WTC11 (cell line): ENCODE data around the gene CTCF. TPM values are rescaled to one million over a fixed set of nuclear protein-coding genes. Genes with fewer than 3 reads are reported as not detected.
A peak's percentile ranks its signal among the peaks of the same experiment; 100 is the strongest.

Experiments
- ATAC-seq: fragments of 200-7000 bp; cut with Tn5 transposase; 2 replicates; pipeline ENCODE4 v1.10.0; 2021; ENCODE audit warnings: mild to moderate bottlenecking, moderate library complexity
- CTCF ChIA-PET: fragments of 300-600 bp; sonication (Branson Sonifier 250); formaldehyde crosslinking; loops from one replicate; lab custom pipeline; 2021; ENCODE audit warnings: antibody characterized with exemption; lab: Charles Lee
- POLR2A ChIA-PET: fragments of 350-600 bp; sonication (Branson Sonifier 250); formaldehyde crosslinking; loops from one replicate; lab custom pipeline; 2021; ENCODE audit warnings: antibody characterized with exemption; lab: Charles Lee
- DNase-seq: peaks from one replicate; pipeline ENCODE4 v3.0.0; 2021; ENCODE audit warnings: low spot score
- H3K27ac Mint-ChIP-seq: 2 replicates; pipeline ENCODE4 v1.8.0; 2021; ENCODE audit warnings: mixed read lengths
- H3K27me3 Mint-ChIP-seq: 2 replicates; pipeline ENCODE4 v1.8.0; 2021; ENCODE audit warnings: low read depth, mild to moderate bottlenecking, moderate library complexity, mixed read lengths
- H3K36me3 Mint-ChIP-seq: 2 replicates; pipeline ENCODE4 v1.8.0; 2021; ENCODE audit warnings: mixed read lengths
- H3K4me1 Mint-ChIP-seq: 2 replicates; pipeline ENCODE4 v1.8.0; 2022; ENCODE audit warnings: mixed read lengths
- H3K4me3 Mint-ChIP-seq: 2 replicates; pipeline ENCODE4 v1.8.0; 2021; ENCODE audit warnings: mild to moderate bottlenecking, moderate library complexity, mixed read lengths
- H3K9me3 Mint-ChIP-seq: 2 replicates; pipeline ENCODE4 v1.8.0; 2021; ENCODE audit warnings: mixed read lengths
- ARID4B ChIP-seq: sonication (generic); formaldehyde crosslinking; IDR thresholded peaks from 2 replicates; pipeline ENCODE4 v1.8.0; 2023; ENCODE audit warnings: missing genetic modification reagents, mild to moderate bottlenecking, borderline replicate concordance
- ATF1 ChIP-seq: sonication (generic); formaldehyde crosslinking; IDR thresholded peaks from 2 replicates; pipeline ENCODE4 v1.8.1; 2023; ENCODE audit warnings: mild to moderate bottlenecking, moderate library complexity, missing genetic modification reagents
- ATF3 ChIP-seq: sonication (generic); formaldehyde crosslinking; conservative IDR thresholded peaks from 2 replicates; pipeline ENCODE4 v1.8.1; 2022; ENCODE audit warnings: mild to moderate bottlenecking, missing genetic modification reagents
- E2F1 ChIP-seq: sonication (generic); formaldehyde crosslinking; IDR thresholded peaks from 2 replicates; pipeline ENCODE4 v1.8.0; 2022; ENCODE audit warnings: mild to moderate bottlenecking, missing genetic modification reagents
- ERG ChIP-seq: fragments of 250-450 bp; sonication (Bioruptor Pico); IDR thresholded peaks from 2 replicates; pipeline ENCODE4 v1.8.0; 2021; ENCODE audit warnings: mild to moderate bottlenecking
- JAZF1 ChIP-seq: fragments of 250-450 bp; sonication (Bioruptor Pico); IDR thresholded peaks from 2 replicates; pipeline ENCODE4 v1.9.0; 2021; ENCODE audit warnings: moderate library complexity, mild to moderate bottlenecking, inconsistent platforms
- MYBL2 ChIP-seq: sonication (generic); formaldehyde crosslinking; IDR thresholded peaks from 2 replicates; pipeline ENCODE4 v1.8.1; 2023; ENCODE audit warnings: mild to moderate bottlenecking, moderate library complexity, missing genetic modification reagents
- TCF7 ChIP-seq: sonication (generic); formaldehyde crosslinking; IDR thresholded peaks from 2 replicates; pipeline ENCODE4 v1.8.0; 2022; ENCODE audit warnings: mild to moderate bottlenecking, low read depth, missing genetic modification reagents, moderate library complexity
- USF2 ChIP-seq: sonication (generic); formaldehyde crosslinking; IDR thresholded peaks from 2 replicates; pipeline ENCODE4 v1.8.1; 2023; ENCODE audit warnings: mild to moderate bottlenecking, missing genetic modification reagents, moderate library complexity
- ZNF232 ChIP-seq: sonication (generic); formaldehyde crosslinking; IDR thresholded peaks from 2 replicates; pipeline ENCODE4 v1.8.0; 2022; ENCODE audit warnings: mild to moderate bottlenecking, missing genetic modification reagents
- ZNF423 ChIP-seq: fragments of 250-450 bp; sonication (Bioruptor Pico); IDR thresholded peaks from 2 replicates; pipeline ENCODE4 v2.1.2; 2022; ENCODE audit warnings: mild to moderate bottlenecking, moderate library complexity
- ZNF532 ChIP-seq: fragments of 250-450 bp; sonication (Bioruptor Pico); IDR thresholded peaks from 2 replicates; pipeline ENCODE4 v1.9.0; 2021; ENCODE audit warnings: mild to moderate bottlenecking, borderline replicate concordance
- total RNA-seq: library from RNA; stranded (reverse); gene quantifications from 3 replicates; pipeline ENCODE4 v1.2.3, GENCODE V29; 2021
- TF ChIP-seq, protein P1 (sequence below): sonication (generic); formaldehyde crosslinking; IDR thresholded peaks from 2 replicates; pipeline ENCODE4 v1.8.1; 2023; ENCODE audit warnings: mild to moderate bottlenecking, moderate library complexity, missing genetic modification reagents
- TF ChIP-seq, protein P2 (sequence below): sonication (generic); formaldehyde crosslinking; IDR thresholded peaks from 2 replicates; pipeline ENCODE4 v1.8.1; 2023; ENCODE audit warnings: mild to moderate bottlenecking, missing genetic modification reagents, moderate library complexity
- TF ChIP-seq, protein P3 (sequence below): sonication (generic); formaldehyde crosslinking; IDR thresholded peaks from 2 replicates; pipeline ENCODE4 v1.8.0; 2022; ENCODE audit warnings: mild to moderate bottlenecking, missing genetic modification reagents

Gene CTCF
- total RNA-seq, 1 experiment from 2014 or later: 55.4 TPM

- TF ChIP-seq JAZF1 (CRISPR knock-in tag): no peak
- TF ChIP-seq, protein P1, sequence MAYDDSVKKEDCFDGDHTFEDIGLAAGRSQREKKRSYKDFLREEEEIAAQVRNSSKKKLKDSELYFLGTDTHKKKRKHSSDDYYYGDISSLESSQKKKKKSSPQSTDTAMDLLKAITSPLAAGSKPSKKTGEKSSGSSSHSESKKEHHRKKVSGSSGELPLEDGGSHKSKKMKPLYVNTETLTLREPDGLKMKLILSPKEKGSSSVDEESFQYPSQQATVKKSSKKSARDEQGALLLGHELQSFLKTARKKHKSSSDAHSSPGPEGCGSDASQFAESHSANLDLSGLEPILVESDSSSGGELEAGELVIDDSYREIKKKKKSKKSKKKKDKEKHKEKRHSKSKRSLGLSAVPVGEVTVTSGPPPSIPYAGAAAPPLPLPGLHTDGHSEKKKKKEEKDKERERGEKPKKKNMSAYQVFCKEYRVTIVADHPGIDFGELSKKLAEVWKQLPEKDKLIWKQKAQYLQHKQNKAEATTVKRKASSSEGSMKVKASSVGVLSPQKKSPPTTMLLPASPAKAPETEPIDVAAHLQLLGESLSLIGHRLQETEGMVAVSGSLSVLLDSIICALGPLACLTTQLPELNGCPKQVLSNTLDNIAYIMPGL: peak; percentile 32; the same call in 1 of the 2 replicates
- no peak for TF ChIP-seq E2F1 (CRISPR knock-in tag)
- no peak for TF ChIP-seq ZNF532 (CRISPR knock-in tag)
- no peak for TF ChIP-seq TCF7
- TF ChIP-seq USF2: peak; percentile 72
- TF ChIP-seq ATF1: no peak
- no peak for TF ChIP-seq ATF3 (CRISPR knock-in tag)
Measured at GRCh38 chr16:67561824-67562525, 351 bp upstream of the CTCF start (continued).

DNA sequence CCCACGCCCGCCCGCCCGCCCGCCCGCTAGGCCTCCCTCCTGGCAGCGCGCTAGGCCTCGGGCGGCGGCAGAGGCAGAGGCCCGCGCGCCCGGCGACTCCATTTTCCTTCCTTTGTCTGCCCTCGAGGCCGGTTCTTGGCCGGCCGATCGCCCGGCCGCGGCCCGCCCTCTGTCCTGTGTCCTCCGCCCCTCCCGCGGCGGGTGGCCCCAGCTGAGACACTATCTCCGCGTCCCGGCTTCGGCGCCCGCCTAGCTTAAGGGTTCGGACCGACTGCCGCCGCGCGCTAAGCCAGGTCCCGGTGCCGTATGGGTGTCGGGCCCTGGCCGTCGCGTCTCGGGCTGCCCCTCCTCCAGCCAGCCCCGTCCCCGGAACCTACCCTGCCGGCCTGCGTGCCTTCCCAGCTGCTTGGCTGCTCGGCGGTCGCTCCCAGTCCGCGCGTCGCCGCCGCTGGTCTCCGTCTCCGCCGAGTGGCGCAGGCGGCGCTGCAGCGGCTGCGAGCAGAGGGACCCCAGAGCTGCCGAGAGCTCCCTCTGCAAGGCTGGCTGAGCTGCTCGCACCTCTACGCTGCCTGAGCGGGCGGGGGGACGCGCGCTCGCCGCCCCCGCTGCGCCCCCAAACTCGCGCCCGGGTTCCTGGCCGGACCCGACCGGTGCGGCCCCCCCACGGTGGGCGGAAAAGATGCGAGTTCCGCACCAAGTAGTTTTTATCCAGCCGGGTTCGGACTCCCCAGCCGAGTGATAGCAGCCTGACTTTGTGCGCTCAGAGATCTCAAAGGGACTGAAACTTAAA, 787 bp downstream of the CTCF start:
- H3K27me3 Mint-ChIP-seq: no peaks in the 10 kb centered on the region
- DNase-seq: peak; percentile 75
- H3K9me3 Mint-ChIP-seq: no peaks in the 10 kb centered on the region
- ChIA-PET POLR2A (interaction anchor here (1.0 to 1.9 kb wide), 7 partner anchors 16 to 330 kb away, joined by 3 to 9 read pairs (median 4); partner anchors contain the start of genes CARMIL2 and PSKH1), CTCF (interaction anchor here (0.7 to 5.3 kb wide), 18 partner anchors 15 to 566 kb away, joined by 3 to 72 read pairs (median 6); partner anchors contain the start of genes ACD, C16orf86, CARMIL2 and ENKD1)
- peak; percentile 11 for ATAC-seq
- H3K36me3 Mint-ChIP-seq: no peaks in the 10 kb centered on the region
- peak overlapping the region; percentile 99 for H3K27ac Mint-ChIP-seq
- peak overlapping the region; percentile 93 for H3K4me3 Mint-ChIP-seq
- peaks cover 18% of the 10 kb centered on the region for H3K4me1 Mint-ChIP-seq
- TF ChIP-seq ZNF423 (CRISPR knock-in tag): no peak
- TF ChIP-seq MYBL2 (CRISPR knock-in tag): peak; percentile 72; the same call in 1 of the 2 replicates
- TF ChIP-seq, protein P2, sequence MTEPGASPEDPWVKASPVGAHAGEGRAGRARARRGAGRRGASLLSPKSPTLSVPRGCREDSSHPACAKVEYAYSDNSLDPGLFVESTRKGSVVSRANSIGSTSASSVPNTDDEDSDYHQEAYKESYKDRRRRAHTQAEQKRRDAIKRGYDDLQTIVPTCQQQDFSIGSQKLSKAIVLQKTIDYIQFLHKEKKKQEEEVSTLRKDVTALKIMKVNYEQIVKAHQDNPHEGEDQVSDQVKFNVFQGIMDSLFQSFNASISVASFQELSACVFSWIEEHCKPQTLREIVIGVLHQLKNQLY (CRISPR knock-in tag): 0 out of 2 replicates have a peak, but pooled peaks have one; percentile 62
- TF ChIP-seq ZNF232 (CRISPR knock-in tag): peak; percentile 71; the same call in 1 of the 2 replicates
- TF ChIP-seq, protein P3, sequence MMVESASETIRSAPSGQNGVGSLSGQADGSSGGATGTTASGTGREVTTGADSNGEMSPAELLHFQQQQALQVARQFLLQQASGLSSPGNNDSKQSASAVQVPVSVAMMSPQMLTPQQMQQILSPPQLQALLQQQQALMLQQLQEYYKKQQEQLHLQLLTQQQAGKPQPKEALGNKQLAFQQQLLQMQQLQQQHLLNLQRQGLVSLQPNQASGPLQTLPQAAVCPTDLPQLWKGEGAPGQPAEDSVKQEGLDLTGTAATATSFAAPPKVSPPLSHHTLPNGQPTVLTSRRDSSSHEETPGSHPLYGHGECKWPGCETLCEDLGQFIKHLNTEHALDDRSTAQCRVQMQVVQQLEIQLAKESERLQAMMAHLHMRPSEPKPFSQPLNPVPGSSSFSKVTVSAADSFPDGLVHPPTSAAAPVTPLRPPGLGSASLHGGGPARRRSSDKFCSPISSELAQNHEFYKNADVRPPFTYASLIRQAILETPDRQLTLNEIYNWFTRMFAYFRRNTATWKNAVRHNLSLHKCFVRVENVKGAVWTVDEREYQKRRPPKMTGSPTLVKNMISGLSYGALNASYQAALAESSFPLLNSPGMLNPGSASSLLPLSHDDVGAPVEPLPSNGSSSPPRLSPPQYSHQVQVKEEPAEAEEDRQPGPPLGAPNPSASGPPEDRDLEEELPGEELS: peak; percentile 82; the same call in 1 of the 2 replicates
- peak; percentile 88 for TF ChIP-seq ARID4B
- no peak for TF ChIP-seq ERG (CRISPR knock-in tag)
- TF ChIP-seq TCF7: 0 out of 2 replicates have a peak, but pooled peaks have one; percentile 31
